ENCODE measurements around the gene PPP1R2.
"Not testable (repeated sequence)": the region's sequence is repeated elsewhere in the genome, so short reads cannot be mapped to it uniquely, and the experiment has no call there.

Gene PPP1R2

GRCh38 chr3:195542698-195543499, at the start of gene PPP1R2:
PPP1R2 (minus strand) TSS chr3:195543325; CDS start chr3:195543025, 300 bp downstream.
- peak; percentile 35 to 95 (median 84) for DNase-seq

- DNase-seq = no peak
Observed at GRCh38 chr3:195591852-195592251, 48.7 kb upstream of the PPP1R2 start.

GRCh38 chr3:195591220-195591619, 48.1 kb upstream of the PPP1R2 start:
- no peak for DNase-seq

GRCh38 chr3:195590381-195590780, 47.3 kb upstream of the PPP1R2 start:
- not testable (repeated sequence) for DNase-seq

GRCh38 chr3:195589796-195590195, 46.7 kb upstream of the PPP1R2 start:
- DNase-seq = not testable (repeated sequence)

GRCh38 chr3:195587824-195588223, 44.7 kb upstream of the PPP1R2 start:
- DNase-seq = no peak

- DNase-seq = no peak
Observed at GRCh38 chr3:195587406-195587805, 44.3 kb upstream of the PPP1R2 start.

- DNase-seq = no peak
Observed at GRCh38 chr3:195584543-195584870, 41.4 kb upstream of the PPP1R2 start.

- DNase-seq = peak in 53 of 58 donors; percentile 10 to 86 (median 61)
Observed at GRCh38 chr3:195583831-195584542, 40.9 kb upstream of the PPP1R2 start, which contains the start of gene APOD. APOD (minus strand) TSS chr3:195583940; CDS start chr3:195579461, 4,479 bp downstream.

- peak in 14 of 58 donors; percentile 8 to 44 (median 18) for DNase-seq
Observed at GRCh38 chr3:195582947-195583346, 39.8 kb upstream of the PPP1R2 start.

- peak in 50 of 58 donors; percentile 12 to 79 (median 40) for DNase-seq
Observed at GRCh38 chr3:195580744-195581443, 37.8 kb upstream of the PPP1R2 start.

GRCh38 chr3:195579281-195579680, 36.2 kb upstream of the PPP1R2 start:
- no peak for DNase-seq

GRCh38 chr3:195578565-195578964, 35.4 kb upstream of the PPP1R2 start:
- DNase-seq = no peak

- no peak for DNase-seq
Observed at GRCh38 chr3:195577645-195578177, 34.6 kb upstream of the PPP1R2 start.

- DNase-seq = no peak
Observed at GRCh38 chr3:195574497-195575304, 31.6 kb upstream of the PPP1R2 start.

GRCh38 chr3:195573611-195574496, 30.7 kb upstream of the PPP1R2 start:
- DNase-seq = peak in 1 of 58 donors; percentile 17

GRCh38 chr3:195571361-195571760, 28.2 kb upstream of the PPP1R2 start:
- DNase-seq = no peak

GRCh38 chr3:195570912-195571311, 27.8 kb upstream of the PPP1R2 start:
- no peak for DNase-seq

- DNase-seq = no peak
Observed at GRCh38 chr3:195570344-195570743, 27.2 kb upstream of the PPP1R2 start.

GRCh38 chr3:195568630-195569029, 25.5 kb upstream of the PPP1R2 start:
- DNase-seq = no peak

Measured in anterior cingulate cortex (tissue), 58 donors.